ENCODE measurements around the gene PPP2R2C.

GRCh38 chr4:6270636-6271121 is 201.7 kb downstream of the PPP2R2C start:
- TF ChIP-seq SUZ12 (IDR thresholded peaks at IDR 0.05; ENCODE audit: extremely low read depth, insufficient read depth, insufficient read length) (no peak), YY1 (IDR thresholded peaks at IDR 0.05; ENCODE audit: insufficient read depth, insufficient read length) (no peak)

Measured in NT2/D1 (cell line).